Measurements from ENCODE around the gene SLC38A7. TPM values are rescaled to one million over a fixed set of nuclear protein-coding genes. Genes with fewer than 3 reads are reported as not detected.
"Not testable (repeated sequence)": the region's sequence is repeated elsewhere in the genome, so short reads cannot be mapped to it uniquely, and the experiment has no call there.

SLC38A7 gene
- polyA plus RNA-seq, 3 donors, result 12.4 to 14.8 (median 13.8) TPM

GRCh38 chr16:58638148-58639036 is 46.2 kb downstream of the SLC38A7 start:
- no peak for DNase-seq (ENCODE audit: low read depth in 3 of 3, low spot score in 2 of 3)

DNA sequence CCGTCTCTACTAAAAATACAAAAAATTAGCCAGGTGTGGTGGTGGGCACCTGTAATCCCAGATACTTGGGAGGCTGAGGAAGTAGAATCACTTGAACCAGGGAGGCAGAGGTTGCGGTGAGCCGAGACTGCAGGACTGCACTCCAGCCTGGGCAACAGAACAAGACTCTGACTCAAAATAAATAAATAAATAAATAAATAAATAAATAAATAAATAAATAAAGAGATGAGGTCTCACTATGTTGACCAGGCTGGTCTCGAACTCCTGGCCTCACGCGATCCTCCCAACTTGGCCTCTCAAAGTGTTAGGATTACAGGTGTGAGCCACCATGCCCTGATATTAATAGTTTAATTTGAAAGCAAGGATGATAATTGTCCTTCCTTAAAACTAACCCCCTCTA is 47.5 kb downstream of the SLC38A7 start:
- not testable (repeated sequence) for DNase-seq (ENCODE audit: low read depth in 3 of 3, low spot score in 2 of 3)

DNA sequence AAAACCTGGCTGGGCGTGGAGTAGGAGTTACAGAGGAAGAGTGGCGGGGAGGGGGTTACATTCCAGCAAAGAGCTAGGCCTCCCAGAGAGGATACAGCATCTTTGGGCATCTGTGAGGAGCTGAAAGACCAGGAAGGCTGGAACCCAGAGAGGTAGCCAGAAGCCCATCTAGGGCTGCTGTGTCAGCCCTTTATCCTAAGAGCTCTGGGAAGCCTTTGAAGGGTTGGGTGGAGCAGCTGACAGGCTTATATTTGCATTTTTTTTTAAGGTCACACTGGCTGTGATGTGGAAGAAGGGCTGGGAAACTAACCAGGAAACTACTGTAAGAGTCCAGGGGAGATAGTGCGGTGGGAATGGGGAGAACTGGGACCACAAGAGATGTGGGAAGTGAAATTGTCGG is 48.1 kb downstream of the SLC38A7 start:
- no peak for DNase-seq (ENCODE audit: low read depth in 3 of 3, low spot score in 2 of 3)

- no peak for DNase-seq (ENCODE audit: low read depth in 3 of 3, low spot score in 2 of 3)
Observed at GRCh38 chr16:58635502-58635901, 49.1 kb downstream of the SLC38A7 start.

DNA sequence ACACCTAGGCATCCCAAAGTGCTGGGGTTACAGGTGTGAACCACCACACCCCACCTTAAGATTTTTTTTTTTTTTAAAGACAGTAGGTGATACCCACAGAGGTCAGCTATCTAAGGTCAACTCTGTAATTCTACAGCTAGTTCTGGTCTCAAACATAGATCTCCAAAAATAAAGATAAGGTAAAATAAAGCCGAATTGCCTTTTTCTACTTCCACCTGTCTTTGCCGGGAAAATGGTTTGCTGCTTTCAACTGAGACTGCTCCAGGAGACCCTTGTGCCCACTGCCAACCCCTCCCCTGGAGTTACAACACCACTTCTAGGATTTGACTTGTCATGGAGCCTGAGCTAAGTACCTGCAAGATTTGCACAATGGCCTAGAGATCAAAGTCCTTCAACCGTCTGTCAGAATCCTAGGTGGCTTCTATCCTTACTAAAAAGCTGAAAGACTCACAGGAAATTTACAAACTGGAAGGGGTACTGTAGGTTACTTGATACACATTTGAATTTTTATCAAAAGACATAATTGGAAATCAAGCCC is 50.2 kb downstream of the SLC38A7 start:
- DNase-seq (ENCODE audit: low read depth in 3 of 3, low spot score in 2 of 3), result no peak

DNA sequence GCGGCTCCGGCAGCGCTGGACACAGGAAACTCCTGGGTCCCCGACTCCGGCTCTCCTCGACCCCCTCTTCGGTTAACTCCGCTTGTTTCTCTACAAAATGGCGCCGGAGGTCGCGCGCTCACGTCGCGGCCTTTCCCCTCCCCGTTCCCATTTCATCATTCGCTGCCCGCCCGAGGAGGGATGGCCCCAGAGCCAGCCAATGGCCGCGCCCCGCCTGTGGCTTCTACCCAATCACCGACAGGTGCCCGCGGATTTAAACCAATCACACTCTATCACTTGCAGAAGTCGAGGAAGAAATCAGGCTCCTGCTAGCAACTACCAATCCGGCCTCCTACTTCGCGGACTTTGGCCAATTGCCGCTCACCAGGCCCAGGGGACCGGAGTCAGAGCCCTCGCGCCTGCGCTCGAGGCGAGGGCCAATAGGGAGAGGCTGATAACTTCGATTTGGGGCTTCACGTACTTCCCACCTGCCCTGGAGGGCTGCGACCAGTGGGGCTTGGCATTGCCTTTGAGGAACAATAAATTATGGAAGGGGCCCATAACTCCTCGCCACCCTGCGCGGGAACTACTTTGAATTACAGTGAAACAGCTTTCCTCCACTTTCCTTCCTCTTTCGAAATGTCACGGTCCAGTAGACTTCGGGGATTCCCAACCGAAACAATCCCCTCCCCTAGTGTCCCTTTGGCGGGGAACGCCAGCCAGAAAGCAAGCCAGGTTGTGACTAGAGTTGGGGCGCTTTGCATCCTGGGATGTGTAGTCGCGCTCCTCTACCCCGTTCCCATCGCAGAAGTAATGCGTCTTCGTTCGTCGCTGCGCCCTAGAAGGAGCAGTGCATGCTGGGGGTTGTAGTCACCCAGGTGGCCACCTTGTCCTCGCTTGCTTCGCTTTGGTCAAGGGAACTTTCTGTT is 54.6 kb downstream of the SLC38A7 start, which contains the start of gene CNOT1:
TSS of gene CNOT1 (minus strand) at position 94 of the 908 bp plus-strand sequence. CDS start 30,489 bp downstream, outside the sequence.
- peak; percentile 96 to 98 (median 98) for DNase-seq (ENCODE audit: low read depth in 3 of 3, low spot score in 2 of 3)

GRCh38 chr16:58628845-58629732 is 55.5 kb downstream of the SLC38A7 start:
- peak; percentile 8 to 24 (median 23) for DNase-seq (ENCODE audit: low read depth in 3 of 3, low spot score in 2 of 3)

GRCh38 chr16:58624209-58624608 is 60.4 kb downstream of the SLC38A7 start:
- no peak for DNase-seq (ENCODE audit: low read depth in 3 of 3, low spot score in 2 of 3)

GRCh38 chr16:58620396-58620795 is 64.2 kb downstream of the SLC38A7 start:
- DNase-seq (ENCODE audit: low read depth in 3 of 3, low spot score in 2 of 3), result no peak

GRCh38 chr16:58615280-58615679 is 69.3 kb downstream of the SLC38A7 start:
- DNase-seq (ENCODE audit: low read depth in 3 of 3, low spot score in 2 of 3), result no peak

Other genes starting within 250 kb of the SLC38A7 start
- gene NDRG4, start 184.6 kb downstream of the SLC38A7 start, polyA plus RNA-seq (ENCODE audit: insufficient read length in 3 of 3), result 1 to 10 TPM; 7.8 to 9.7 (median 8.0) TPM
- gene SETD6, start 169.3 kb downstream of the SLC38A7 start, polyA plus RNA-seq (ENCODE audit: insufficient read length in 3 of 3), result 10 to 100 TPM; 24.8 to 31.1 (median 29.1) TPM
- gene CNOT1, start 54.9 kb downstream of the SLC38A7 start, polyA plus RNA-seq (ENCODE audit: insufficient read length in 3 of 3), result 100 to 1,000 TPM; 201 to 204 (median 204) TPM
- gene GOT2, start 49.5 kb upstream of the SLC38A7 start, polyA plus RNA-seq (ENCODE audit: insufficient read length in 3 of 3), result 100 to 1,000 TPM in 1 of 3 donors, 10 to 100 TPM in 2; 91.0 to 112 (median 91.9) TPM

Data from right renal cortex interstitium (tissue), 3 donors.